Measurements from ENCODE around the gene COL4A4.
"Not testable (repeated sequence)": the region's sequence is repeated elsewhere in the genome, so short reads cannot be mapped to it uniquely, and the experiment has no call there.

COL4A4 gene

DNA sequence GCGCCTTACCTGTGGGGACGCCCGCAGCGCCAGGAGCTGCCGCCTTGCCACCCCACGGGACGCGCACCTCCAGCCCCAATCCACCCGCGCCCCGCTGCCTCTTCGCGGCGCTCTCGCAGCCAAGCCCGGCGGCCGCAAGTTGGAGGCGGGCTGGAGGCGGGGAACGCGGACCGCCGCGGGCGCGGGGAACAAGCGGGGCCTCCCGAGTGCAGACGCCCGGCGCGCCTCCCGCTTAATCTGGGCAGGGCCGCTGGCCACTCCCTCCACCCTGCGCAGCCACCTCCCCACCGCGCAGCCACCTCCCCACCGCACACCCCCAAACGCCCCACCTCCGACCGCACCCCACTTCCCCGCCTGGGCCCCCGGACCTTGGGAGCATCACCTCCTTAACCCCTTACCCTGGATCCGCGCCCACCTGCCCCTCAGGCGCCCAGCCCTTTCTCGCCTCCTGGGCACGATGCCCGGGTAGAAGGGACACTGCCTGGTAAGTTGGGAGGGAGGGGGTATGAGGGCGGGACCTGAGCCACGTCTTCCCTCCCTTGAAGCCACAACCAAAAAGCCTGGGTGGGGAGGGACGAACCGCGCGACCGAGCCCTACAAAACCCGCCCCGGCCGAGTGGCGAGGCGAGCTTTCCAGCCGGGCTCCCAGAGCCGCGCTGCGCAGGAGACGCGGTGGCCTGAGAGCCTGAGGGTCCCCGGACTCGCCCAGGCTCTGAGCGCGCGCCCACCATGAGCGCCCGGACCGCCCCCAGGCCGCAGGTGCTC is at the start of gene COL4A4, which contains the start of gene COL4A3:
Gene COL4A4 (minus strand): TSS at position 208 of the 765 bp plus-strand sequence. CDS start 16,722 bp downstream, outside the sequence.
Gene COL4A3 (plus strand): TSS at position 627 of the 765 bp plus-strand sequence. CDS start 103 bp downstream, at position 730.
- DNase-seq = peak; percentile 36

DNA sequence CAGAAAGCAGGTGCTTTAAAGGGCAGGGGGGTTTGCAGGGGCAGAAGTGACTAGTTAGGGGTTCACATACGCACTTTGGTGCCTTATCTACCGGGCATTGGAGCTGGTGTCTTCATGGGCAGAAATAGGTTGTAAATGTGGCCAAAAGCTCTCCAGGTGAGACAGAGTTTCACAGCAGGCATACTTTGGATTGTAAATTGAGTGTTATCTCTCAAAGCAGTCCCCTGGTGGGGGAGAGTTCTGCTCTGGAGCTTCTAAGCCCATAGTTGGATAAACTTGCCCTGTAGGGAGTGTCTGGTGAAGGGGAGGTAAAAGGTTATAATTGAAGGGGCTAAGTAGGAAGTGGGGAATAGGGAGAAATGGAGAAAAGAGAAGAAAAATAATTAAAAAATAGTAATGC is 43.6 kb upstream of the COL4A4 start:
- no peak for DNase-seq

DNA sequence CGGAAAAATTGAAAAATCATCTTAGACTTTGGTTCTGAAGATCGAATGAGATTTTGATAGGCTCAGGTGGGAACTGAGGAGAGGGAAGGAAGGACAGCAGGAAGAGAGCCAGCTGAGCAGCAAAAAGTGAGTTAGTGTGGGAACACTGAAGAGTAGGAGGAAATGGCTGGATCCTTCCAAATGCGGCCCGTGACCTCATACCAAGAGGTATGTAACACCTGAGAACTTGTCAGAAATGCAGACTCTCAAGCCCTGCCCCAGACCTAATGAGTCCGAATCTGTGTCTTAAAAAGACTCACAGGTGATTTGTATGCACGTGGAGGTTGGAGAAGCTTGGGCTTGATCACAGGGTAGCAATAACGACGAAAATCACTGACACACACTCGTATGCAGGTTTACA is 42.4 kb upstream of the COL4A4 start:
- DNase-seq = no peak

DNA sequence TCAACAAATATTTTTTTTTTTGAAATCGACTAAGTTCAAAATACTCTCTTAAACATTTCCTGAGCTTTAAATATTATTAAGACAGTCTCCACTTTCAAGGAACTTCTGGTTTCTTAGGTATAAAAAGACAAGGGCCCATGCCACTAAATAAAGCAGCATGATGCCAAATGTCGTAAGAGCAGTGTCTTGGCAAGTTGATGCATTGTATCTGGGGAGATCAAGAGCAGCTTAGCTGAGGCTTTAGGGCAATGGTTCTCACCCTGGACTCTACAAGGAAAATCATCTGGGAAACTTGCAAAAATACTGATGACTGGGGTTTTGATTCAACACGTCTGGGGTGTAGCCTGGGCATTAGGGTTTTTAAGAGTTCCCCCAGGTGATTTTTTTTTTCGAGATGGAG is 41.7 kb upstream of the COL4A4 start:
- no peak for DNase-seq

DNA sequence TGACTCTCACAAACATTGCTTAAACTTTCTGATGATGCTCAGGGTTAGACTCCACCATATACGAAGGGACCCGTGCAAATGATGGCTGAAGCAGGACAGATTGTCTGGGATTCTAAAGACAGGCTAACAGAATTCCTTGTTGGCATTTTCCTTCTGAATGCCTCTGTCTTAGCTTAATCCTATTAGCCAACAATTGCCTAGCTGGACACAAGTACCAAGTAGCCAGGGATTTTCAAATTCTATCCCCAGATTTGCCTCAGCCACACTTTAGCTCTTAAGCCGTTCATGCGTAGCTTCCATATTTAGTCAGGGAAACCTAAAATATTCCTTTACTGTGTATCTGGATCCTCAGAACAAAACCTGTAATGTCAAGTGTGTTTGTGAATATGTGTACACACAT is 40.4 kb upstream of the COL4A4 start:
- no peak for DNase-seq

DNA sequence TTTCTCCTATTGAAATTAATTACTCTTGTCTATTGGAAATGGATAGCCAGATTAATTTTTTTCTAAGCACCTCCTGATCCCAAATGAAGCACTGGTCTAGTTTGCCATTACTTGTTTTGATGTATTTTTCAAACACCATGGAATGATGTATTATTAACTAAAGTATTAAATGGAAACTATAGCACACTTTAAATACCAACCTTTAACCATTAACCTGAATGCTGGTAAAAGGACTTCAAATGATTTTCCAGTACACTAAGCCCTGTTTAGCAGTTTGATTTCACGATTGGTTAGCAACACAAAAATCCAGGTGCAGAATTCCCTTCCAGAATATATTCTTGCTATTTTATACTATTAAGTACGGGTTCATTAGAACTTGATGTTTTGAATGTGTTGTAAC is 37.8 kb upstream of the COL4A4 start:
- no peak for DNase-seq

DNA sequence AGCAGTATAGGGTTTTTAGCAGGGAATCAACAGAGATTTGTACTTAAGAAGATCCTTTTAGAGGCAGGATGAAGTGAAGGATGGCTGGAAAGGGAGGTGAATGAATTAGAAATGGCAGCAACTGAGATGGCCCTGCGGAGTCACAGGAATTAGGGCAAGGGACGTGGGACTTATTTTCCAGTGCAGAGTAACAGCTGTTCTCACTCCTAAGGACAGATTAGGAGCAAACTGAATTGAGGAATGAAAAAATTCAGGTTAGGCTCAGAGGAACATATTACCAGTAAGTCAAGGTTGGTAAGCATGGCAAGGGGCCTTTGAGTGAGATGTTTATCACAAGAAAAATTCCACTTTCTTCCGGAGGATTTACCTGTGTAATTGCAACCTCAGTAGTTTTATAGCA is 34.9 kb upstream of the COL4A4 start:
- no peak for DNase-seq

DNA sequence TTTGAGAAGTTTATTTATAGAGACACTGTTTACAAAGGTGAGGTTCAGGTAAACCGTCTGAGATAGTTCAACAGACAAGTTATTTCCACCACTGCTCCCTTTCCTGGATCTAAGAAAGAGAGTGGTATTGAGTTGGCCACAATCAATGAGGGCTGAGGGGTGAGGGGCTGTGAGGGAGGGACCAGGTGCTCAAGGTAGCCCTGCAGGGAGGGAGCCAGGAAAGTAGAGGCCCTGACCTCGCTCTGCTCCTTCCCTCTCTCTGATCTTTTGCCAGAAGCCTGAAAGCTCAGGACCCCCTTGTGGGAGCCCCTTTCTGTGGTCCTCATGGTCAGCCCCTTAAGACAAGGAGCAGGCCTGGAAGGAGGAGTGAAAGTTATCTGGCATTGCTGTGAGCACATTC is 30.2 kb upstream of the COL4A4 start:
- DNase-seq = no peak

DNA sequence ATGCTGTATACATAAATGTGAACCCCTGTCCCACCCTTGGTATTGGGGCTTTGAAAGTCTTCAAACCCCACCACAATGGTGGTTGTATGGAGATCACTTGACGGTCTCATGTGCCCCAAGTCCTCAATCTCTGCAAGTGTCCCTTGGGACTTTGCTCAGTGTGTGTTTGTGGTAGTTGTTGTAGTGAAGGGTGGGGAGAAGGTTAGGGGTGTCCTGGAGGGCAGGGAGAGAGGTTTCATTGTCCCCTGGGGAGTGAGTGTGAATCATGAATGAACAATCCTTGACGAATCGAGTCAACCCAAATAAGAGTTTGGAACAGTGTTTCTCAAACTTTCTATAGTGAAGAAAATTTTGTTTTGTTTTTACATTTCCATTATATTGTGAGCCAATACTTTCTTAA is 28.5 kb upstream of the COL4A4 start:
- no peak for DNase-seq

DNA sequence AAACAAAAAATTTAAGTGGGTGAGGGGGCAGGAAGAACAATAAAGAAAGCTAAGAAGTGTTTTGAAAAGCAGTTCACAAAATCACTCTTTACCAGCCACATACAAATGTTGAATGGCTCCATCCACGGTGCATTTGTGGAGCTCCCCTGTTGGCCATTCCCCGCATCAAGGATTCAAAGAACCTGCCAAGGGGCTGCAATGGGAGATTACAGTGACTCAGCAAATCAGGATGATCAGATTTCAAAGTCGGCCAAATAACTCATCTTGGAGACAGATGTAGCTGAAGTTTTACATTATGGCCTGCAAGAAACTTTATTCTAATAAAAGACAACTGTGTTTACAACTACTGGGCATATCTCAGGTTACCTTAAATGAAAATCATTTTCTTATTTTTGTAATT is 27.4 kb upstream of the COL4A4 start:
- DNase-seq = no peak

DNA sequence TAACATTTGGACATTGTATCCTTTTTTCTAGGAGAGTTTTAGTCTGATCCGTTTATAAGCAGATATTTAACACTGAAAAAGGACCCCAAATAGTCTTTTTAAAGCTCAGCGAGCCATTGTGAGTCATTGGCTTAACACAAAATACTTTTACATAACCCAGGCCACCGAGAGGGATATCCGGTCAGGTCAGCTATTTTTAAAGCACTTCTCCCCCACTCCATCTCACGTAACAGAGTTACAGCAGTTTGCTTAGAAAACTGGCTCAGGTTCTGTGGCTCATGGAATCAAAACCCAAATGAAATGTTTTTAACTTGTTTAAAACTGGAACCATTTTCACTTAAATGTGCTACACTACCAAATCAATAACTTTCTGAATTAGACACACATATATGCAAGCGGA is 24.3 kb upstream of the COL4A4 start:
- no peak for DNase-seq

DNA sequence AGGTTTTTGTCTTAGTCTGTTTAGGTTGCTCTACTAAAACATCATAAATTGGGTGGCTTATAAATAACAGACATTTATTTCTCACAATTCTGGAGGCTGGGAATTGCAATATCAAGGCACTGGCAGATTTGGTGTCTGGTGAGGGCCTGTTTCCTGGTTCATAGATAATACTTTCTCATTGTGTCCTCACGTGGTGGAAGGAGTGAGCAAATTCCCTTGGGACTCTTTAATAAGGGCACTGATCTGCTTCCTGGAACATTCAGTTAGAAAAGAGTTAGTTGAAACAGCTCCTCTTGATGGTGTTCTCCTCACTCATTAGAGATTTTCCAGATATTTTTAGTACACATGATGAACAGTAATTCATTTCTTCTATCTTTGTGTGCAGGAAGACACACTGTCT is 22.7 kb upstream of the COL4A4 start:
- no peak for DNase-seq

DNA sequence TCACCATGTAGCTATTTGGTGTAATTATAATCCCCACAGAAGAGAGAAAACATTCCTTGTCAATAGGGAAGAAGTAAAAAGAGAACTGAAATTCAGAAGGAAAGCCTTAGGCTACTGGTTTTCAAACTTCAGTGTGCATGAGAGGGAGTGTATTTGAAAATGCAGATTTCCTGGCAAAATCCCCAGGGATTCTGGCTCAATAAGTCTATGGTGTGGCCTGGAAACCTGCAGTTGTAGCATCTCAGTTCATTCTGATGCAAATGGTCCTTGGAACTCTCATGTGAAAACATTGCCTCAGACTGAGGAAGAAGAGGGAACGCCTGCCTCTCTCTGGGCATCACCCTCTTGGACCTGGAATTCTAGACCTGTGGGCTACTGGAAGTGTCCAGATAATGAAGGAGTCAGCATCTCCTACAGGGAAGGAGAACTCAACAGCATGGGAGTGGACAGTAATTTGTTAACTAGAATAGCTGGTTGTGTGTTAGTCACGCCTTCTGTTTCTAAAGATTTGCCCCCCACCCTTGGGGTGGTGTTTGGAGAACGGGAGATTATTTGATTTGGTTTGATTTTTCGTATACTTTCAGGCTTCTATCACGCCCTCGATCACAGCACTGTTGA is 21.7 kb upstream of the COL4A4 start:
- DNase-seq = no peak

DNA sequence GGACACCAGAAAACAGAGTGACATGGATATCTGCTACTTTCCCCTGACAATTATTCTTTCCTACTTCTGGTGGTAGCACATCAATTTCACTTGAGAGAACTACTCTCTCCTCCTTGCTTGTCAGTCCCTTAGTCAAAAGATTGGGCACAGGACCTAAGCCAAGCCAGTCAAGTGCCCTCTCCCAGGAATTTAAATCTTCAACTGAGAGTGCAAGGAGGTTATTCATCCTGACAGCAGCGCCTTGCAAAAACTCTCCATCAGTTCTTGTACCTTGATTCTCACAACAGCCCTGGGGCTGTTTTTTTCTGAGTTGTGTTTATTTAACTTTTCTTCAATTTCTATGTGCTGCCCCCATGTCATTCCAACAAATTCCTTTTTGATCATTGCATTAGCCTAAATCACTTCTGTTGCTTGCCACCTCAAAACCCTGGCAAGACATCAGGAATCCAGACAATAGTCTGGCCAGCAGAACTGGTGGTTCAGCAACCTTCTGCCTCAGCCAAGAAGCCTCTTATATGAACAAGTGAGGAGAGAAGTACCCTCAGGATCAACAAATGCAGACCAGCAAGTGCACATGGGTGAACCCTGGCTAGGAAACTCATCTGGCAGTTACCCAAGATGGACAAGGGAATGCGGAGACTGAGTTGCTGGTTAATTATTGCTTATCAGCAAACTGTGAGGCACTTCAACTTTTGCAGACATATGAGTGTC is 19.8 kb upstream of the COL4A4 start:
- DNase-seq = no peak

DNA sequence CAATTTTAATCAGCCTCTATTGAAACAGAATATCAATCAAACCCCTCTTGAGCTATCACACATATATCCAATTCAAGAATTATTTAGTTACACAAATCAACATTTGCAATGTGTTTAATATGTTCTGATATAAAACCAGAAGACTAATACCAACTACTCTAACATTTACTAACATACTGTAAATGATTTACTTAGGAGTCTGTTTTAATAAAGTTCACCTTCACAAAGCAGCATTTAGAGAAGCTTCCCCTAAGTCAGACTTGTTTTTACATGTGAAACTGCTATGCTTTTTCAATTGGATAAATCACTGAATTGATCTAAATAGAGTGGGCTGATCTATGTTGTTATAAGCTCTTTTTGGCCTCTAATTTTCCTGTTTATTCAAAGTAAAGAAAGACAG is 18.8 kb upstream of the COL4A4 start:
- no peak for DNase-seq

DNA sequence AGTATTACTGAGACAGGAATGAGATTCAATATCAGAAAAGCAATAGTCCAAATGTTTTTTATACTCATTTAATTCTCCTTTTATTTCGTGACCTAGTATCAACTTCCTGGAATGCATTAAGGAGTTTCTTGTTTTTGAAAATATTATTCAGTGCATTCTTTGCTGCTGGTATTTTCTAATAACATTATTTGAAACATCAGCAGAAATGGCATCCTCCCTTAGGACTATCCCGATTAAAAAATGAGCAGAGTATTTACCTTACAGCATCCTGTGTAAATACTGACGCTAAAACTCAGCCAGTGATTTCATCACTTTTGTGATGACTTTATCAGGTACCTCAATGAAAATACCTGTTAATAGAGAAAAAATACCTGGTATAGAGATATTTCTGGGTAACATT is 16.8 kb upstream of the COL4A4 start:
- no peak for DNase-seq

DNA sequence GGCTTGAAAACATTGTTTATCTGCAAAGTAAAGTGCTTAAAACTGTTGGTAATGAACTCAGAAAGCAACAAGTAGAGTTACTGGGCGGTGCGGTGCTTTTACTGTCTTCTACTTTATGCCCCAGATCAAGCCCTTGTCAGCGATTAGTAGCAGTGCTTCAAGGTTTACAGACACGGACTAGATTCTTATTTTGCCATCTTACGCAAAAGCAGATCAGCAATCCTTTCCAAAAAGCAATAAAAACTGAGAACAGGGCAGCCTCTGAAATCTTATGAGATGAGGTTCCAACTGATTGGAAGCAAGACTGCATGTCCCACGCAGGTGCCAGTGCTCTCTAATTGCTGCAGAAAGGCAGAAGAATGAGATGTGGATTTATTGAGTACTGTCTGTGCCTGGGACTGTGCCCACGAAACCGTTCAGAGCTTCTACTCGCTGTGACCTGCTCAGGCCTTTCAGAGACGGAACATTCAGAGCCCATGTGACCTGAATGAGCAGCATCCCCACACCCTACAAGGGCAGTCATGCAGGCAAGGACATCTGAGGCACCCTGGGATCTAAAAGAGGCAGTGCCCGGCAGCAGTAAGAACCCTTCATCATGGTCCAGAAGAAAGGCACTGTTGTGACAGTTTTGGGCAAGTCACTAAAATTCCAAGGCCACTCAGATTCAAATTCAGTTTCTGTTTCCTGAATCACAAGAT is 16.1 kb upstream of the COL4A4 start:
- no peak for DNase-seq

DNA sequence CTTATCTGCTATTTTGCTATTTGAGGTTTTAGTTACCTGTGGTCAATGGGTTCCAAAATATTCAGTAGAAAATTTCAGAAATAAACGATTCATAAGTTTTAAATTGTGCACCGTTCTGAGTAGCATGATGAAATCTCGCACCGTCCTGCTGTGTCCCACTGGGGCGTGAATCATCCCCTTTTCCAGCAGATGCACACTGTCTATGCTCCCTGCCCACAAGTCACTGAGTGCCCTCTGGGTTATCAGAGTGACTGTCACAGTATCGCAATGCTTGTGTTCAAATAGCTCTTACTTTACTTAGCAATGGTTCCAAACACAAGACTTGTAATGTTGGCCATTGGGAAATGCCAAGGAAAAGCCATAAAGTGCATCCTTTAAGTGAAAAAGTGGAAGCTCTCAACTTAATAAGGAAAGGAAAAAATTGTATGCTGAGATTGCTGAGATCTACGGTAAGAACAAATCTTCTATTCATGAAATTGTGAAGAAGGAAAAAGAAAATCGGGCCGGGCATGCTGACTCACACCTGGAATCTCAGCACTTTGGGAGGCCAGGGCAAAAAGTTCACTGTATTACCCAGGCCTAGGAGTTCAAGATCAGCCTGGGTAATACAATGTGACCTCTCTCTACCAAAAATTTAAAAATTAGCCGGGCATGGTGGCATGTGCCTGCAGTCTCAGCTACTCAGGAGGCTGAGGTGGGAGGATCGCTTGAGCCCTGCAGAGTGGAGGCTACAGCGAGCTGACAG is 13.8 kb upstream of the COL4A4 start:
- DNase-seq = no peak

DNA sequence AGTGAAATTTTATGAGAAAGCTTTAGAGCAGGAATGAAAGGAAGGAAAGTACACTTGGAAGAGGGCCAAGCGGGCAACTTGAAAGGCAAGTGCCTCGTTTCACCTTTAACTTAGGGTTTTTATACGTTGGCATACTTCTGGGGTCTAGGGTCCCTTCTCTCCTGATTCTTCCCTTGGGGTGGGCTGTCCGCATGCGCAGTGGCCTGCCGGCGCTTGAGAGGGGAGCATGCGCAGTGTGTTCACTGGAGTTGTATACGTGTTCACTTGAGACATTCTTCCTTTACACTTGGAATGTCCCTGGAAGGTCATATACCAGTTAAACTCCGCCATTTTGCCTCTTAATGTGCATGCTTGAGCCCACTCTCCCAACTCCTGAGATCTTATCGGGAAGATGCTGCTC is 7.8 kb upstream of the COL4A4 start:
- DNase-seq = not testable (repeated sequence)

DNA sequence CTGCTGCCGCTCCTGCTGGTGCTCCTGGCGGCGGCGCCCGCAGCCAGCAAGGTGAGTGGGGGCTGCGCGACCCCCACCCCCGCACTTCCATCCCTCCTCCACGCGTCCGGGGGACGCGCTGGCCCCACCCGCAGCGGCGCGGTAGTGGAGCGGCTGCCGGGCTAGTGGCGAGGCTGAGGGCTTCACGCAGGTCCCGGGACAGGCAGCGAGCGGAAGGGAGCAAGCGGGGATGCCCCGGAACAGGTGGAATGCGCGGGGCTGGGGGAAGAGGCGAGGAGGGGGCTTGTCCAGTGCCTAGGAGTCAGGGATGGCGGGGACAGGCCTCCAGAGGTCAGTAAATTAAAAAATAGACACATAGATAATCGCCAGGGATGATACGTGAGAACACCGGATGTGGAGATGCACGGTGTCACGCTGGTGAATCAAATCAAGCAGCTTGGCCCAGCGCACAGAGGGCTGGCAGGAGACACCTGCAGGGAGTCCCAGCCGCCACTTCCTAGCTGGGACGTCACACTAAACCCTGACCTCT is 822 bp upstream of the COL4A4 start:
- DNase-seq = peak; percentile 26

DNA sequence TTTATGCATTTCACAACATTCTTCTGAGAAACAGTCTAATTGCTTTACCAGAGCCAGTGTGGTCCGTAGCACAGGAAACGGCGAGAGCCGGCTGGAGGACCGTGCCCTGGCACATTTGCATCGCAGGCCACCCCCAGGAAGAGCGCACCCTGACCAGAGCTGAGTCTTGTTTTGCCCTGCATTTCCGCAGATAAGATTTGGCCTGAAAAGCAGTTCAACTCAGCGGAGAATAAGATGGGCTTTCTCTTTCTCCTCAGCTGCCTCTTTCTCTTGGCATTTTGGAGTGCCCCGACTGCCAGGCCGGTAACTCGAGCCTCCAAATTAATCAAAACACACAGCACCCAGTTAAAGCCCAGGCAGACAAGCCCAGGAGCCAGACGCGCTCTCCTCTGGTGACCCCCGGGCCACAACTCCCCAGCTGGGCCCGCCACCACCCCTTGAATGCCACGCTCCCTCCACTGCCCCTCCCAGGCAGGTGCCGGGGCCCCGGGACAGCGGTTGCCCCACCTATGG is 464 bp downstream of the COL4A4 start:
- DNase-seq = no peak

DNA sequence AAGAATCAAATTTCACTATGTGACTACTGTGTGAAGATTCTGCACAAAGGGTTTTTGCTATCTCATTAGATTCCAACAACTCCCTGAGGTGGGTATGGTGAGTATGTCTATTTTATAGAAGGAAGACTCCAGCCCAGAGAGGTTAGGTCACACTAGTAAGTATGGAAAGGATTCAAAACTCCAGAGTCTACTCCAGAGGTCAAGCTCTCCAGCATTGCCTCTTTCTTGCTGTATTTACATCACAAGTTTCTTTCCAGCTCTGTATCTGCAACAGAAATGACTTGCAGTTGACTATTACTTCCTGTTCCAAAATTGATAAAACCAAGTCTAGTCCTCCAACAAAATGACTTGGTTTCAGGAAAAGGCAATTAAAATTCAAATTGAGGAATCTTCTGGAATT is 2.1 kb downstream of the COL4A4 start:
- DNase-seq = no peak

All from NCI-H748 treated with DMSO at 0.1 percent for 48 hours (cell line).